Measurements from ENCODE around the gene PDE11A. TPM values are rescaled to one million over a fixed set of nuclear protein-coding genes. Genes with fewer than 3 reads are reported as not detected.
A peak's percentile ranks its signal among the peaks of the same experiment; 100 is the strongest.

Gene PDE11A
- total RNA-seq, 1 donor from 2014 or later = 25.6 TPM

GRCh38 chr2:177625744-177626650 is 446.6 kb downstream of the PDE11A start:
- DNase-seq (ENCODE audit: low spot score in 2 of 2, unreplicated experiment in 2 of 2) = no peak
- Mint-ChIP-seq H3K4me1 (peaks cover 39% of the 10 kb centered on the region), H3K36me3 (peaks cover 5% of the 10 kb centered on the region), H3K9me3 (no peaks in the 10 kb centered on the region), H3K27ac (peak overlapping the region; percentile 47), H3K27me3 (ENCODE audit: low read depth) (no peaks in the 10 kb centered on the region), H3K4me3 (no peak overlapping the region)
- TF ChIP-seq CTCF (IDR thresholded peaks at IDR 0.05; ENCODE audit: unreplicated experiment) = no peak

- peak; percentile 40 for TF ChIP-seq CTCF (IDR thresholded peaks at IDR 0.05; ENCODE audit: unreplicated experiment)
- peaks cover 4% of the 10 kb centered on the region for H3K36me3 Mint-ChIP-seq
- peak overlapping the region; percentile 85 for H3K27ac Mint-ChIP-seq
- no peak for DNase-seq (ENCODE audit: low spot score in 2 of 2, unreplicated experiment in 2 of 2)
- H3K4me1 Mint-ChIP-seq = peaks cover 45% of the 10 kb centered on the region
- no peak overlapping the region for H3K4me3 Mint-ChIP-seq
- H3K27me3 Mint-ChIP-seq (ENCODE audit: low read depth) = no peaks in the 10 kb centered on the region
- H3K9me3 Mint-ChIP-seq = peaks cover under 1% of the 10 kb centered on the region
These were observed 450.1 kb downstream of the PDE11A start for GRCh38 chr2:177622521-177622920.

- H3K4me1 Mint-ChIP-seq = peaks cover 33% of the 10 kb centered on the region
- no peak overlapping the region for H3K27ac Mint-ChIP-seq
These were observed 452.6 kb downstream of the PDE11A start for GRCh38 chr2:177619986-177620385.

GRCh38 chr2:177619461-177619860 is 453.1 kb downstream of the PDE11A start:
- Mint-ChIP-seq H3K27me3 (ENCODE audit: low read depth) (no peaks in the 10 kb centered on the region), H3K36me3 (peaks cover 8% of the 10 kb centered on the region), H3K27ac (peak overlapping the region; percentile 99), H3K4me1 (peaks cover 38% of the 10 kb centered on the region), H3K4me3 (peak overlapping the region; percentile 92), H3K9me3 (peaks cover 7% of the 10 kb centered on the region)
- no peak for TF ChIP-seq CTCF (IDR thresholded peaks at IDR 0.05; ENCODE audit: unreplicated experiment)
- DNase-seq (ENCODE audit: low spot score in 2 of 2, unreplicated experiment in 2 of 2) = no peak

More at GRCh38 chr2:177619986-177620385, 452.6 kb downstream of the PDE11A start:
- DNase-seq (ENCODE audit: low spot score in 2 of 2, unreplicated experiment in 2 of 2) = no peak
- Mint-ChIP-seq H3K9me3 (peaks cover 7% of the 10 kb centered on the region), H3K36me3 (peaks cover 8% of the 10 kb centered on the region), H3K4me3 (no peak overlapping the region), H3K27me3 (ENCODE audit: low read depth) (no peaks in the 10 kb centered on the region)
- TF ChIP-seq CTCF (IDR thresholded peaks at IDR 0.05; ENCODE audit: unreplicated experiment) = no peak

- Mint-ChIP-seq H3K36me3 (peaks cover 8% of the 10 kb centered on the region), H3K27me3 (ENCODE audit: low read depth) (no peaks in the 10 kb centered on the region), H3K9me3 (peaks cover 7% of the 10 kb centered on the region), H3K27ac (peak overlapping the region; percentile 99), H3K4me1 (peaks cover 36% of the 10 kb centered on the region), H3K4me3 (peak overlapping the region; percentile 92)
- TF ChIP-seq CTCF (IDR thresholded peaks at IDR 0.05; ENCODE audit: unreplicated experiment) = no peak
- DNase-seq (ENCODE audit: low spot score in 2 of 2, unreplicated experiment in 2 of 2) = peak; percentile 78 to 86
These were observed 454.0 kb downstream of the PDE11A start for GRCh38 chr2:177618255-177619253.
